Glutamatergic neuron (in vitro differentiated cells): Measurements from ENCODE around the gene ATP8B4. TPM values are rescaled to one million over a fixed set of nuclear protein-coding genes. Genes with fewer than 3 reads are reported as not detected.

Source experiments
- DNase-seq: peaks from one replicate; pipeline ENCODE4 v3.0.0; 2022
- H3K27ac Mint-ChIP-seq: one replicate; pipeline ENCODE4 v1.8.0; 2020; ENCODE audit warnings: mild to moderate bottlenecking, mixed read lengths, inconsistent platforms; ENCODE audit not compliant: unreplicated experiment
- H3K27me3 Mint-ChIP-seq: one replicate; pipeline ENCODE4 v1.8.0; 2020; ENCODE audit warnings: mild to moderate bottlenecking, moderate library complexity, mixed read lengths, inconsistent platforms; ENCODE audit not compliant: unreplicated experiment
- H3K36me3 Mint-ChIP-seq: one replicate; pipeline ENCODE4 v1.8.0; 2020; ENCODE audit warnings: mild to moderate bottlenecking, mixed read lengths, inconsistent platforms; ENCODE audit not compliant: unreplicated experiment
- H3K4me1 Mint-ChIP-seq: one replicate; pipeline ENCODE4 v1.8.0; 2020; ENCODE audit warnings: mild to moderate bottlenecking, low read depth, mixed read lengths, inconsistent platforms; ENCODE audit not compliant: unreplicated experiment
- H3K4me3 Mint-ChIP-seq: one replicate; pipeline ENCODE4 v1.8.0; 2020; ENCODE audit warnings: mild to moderate bottlenecking, mixed read lengths, inconsistent platforms; ENCODE audit not compliant: unreplicated experiment
- H3K9me3 Mint-ChIP-seq: one replicate; pipeline ENCODE4 v1.8.0; 2020; ENCODE audit warnings: mild to moderate bottlenecking, moderate library complexity, mixed read lengths, inconsistent platforms; ENCODE audit not compliant: unreplicated experiment
- total RNA-seq: library from RNA; stranded (reverse); fragmentation: NEBNext Ultra II Directional; extraction: Animal tissue kit (Norgen Biotek cat#: 25700); gene quantifications from one replicate; pipeline ENCODE4 v1.2.1, GENCODE V29; 2021; ENCODE audit not compliant: unreplicated experiment
- TF ChIP-seq, protein P1 (sequence below): fragments of 200-600 bp; sonication (generic); IDR thresholded peaks from one replicate; pipeline ENCODE4 v1.5.0; 2021; ENCODE audit not compliant: partially characterized antibody, unreplicated experiment

The ATP8B4 gene
- total RNA-seq, 1 donor from 2014 or later: not detected

- Mint-ChIP-seq H3K4me3 (no peak overlapping the region), H3K36me3 (no peaks in the 10 kb centered on the region), H3K27ac (no peak overlapping the region), H3K9me3 (no peaks in the 10 kb centered on the region), H3K27me3 (no peaks in the 10 kb centered on the region), H3K4me1 (no peaks in the 10 kb centered on the region)
- TF ChIP-seq, protein P1, sequence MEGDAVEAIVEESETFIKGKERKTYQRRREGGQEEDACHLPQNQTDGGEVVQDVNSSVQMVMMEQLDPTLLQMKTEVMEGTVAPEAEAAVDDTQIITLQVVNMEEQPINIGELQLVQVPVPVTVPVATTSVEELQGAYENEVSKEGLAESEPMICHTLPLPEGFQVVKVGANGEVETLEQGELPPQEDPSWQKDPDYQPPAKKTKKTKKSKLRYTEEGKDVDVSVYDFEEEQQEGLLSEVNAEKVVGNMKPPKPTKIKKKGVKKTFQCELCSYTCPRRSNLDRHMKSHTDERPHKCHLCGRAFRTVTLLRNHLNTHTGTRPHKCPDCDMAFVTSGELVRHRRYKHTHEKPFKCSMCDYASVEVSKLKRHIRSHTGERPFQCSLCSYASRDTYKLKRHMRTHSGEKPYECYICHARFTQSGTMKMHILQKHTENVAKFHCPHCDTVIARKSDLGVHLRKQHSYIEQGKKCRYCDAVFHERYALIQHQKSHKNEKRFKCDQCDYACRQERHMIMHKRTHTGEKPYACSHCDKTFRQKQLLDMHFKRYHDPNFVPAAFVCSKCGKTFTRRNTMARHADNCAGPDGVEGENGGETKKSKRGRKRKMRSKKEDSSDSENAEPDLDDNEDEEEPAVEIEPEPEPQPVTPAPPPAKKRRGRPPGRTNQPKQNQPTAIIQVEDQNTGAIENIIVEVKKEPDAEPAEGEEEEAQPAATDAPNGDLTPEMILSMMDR: no peak
- no peak for DNase-seq
Measured at GRCh38 chr15:49895347-49896223, 223.4 kb downstream of the ATP8B4 start.

DNA sequence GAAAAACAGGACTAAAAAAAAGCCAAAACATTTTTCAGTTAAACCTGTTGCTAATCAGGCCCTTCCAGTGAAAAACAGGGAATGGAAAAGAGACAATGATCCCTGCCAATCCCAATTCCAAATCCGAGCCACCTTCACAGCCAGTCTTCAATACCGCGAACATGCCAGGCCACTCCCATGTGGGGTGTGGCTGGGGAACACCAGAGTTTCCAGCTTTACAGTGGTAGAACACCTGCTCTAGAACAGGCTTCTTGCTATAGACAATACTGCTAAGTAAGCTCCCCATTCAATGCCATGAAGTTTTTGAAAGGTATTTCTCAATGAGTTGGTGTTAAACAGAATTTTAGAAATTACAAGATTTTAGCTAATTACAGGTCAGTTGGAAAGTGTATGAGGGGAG is 228.3 kb downstream of the ATP8B4 start:
- DNase-seq: no peak
- Mint-ChIP-seq H3K36me3 (no peaks in the 10 kb centered on the region), H3K27ac (no peak overlapping the region), H3K4me3 (no peak overlapping the region), H3K27me3 (no peaks in the 10 kb centered on the region), H3K9me3 (no peaks in the 10 kb centered on the region), H3K4me1 (no peaks in the 10 kb centered on the region)
- TF ChIP-seq, protein P1: no peak

DNA sequence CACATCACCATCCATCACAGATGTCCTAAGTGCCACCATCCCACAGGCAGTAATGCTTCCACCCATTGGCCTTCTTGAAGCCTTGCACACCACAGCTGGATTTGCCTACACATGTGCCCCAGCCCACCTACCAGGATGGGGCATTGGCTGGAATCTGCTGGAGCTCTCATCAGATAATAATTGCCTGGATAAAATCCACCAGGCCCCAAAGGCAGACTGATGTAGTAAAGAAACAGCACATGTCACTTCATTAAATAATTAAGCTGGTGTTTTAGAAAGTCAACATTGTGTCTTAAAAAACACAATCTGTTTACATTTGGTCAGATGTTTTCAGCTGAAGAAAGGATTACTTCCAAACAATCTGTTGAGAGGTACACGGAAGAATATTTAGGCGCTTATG is 229.5 kb downstream of the ATP8B4 start:
- Mint-ChIP-seq H3K27me3 (no peaks in the 10 kb centered on the region), H3K4me1 (no peaks in the 10 kb centered on the region), H3K27ac (no peak overlapping the region), H3K4me3 (no peak overlapping the region), H3K9me3 (peaks cover 4% of the 10 kb centered on the region), H3K36me3 (no peaks in the 10 kb centered on the region)
- DNase-seq: no peak
- TF ChIP-seq, protein P1: no peak

GRCh38 chr15:49888734-49889133 is 230.3 kb downstream of the ATP8B4 start:
- Mint-ChIP-seq H3K27ac (no peak overlapping the region), H3K9me3 (peaks cover 4% of the 10 kb centered on the region), H3K27me3 (no peaks in the 10 kb centered on the region), H3K4me3 (no peak overlapping the region), H3K36me3 (no peaks in the 10 kb centered on the region), H3K4me1 (no peaks in the 10 kb centered on the region)
- TF ChIP-seq, protein P1: no peak
- DNase-seq: no peak

DNA sequence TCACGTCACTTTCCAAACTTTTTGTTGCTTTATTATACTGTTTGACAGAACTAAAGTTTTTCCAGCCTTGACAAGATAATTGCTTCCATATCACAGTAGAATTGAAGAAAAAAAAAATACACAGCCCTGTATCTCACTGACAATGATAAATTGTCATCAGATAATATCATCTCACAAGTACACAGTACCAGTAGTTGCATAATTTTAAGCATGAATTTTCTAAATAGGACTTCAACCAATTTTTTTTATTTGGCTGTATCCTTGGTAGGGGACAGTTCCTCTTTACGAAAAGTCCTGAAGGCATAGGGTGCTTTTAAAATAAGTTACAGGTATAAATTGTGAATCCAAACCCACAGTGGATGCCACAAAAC is 230.7 kb downstream of the ATP8B4 start:
- no peak overlapping the region for H3K27ac Mint-ChIP-seq
- H3K9me3 Mint-ChIP-seq: peaks cover 4% of the 10 kb centered on the region
- no peaks in the 10 kb centered on the region for H3K36me3 Mint-ChIP-seq
- H3K27me3 Mint-ChIP-seq: no peaks in the 10 kb centered on the region
- no peak for DNase-seq
- H3K4me3 Mint-ChIP-seq: no peak overlapping the region
- no peaks in the 10 kb centered on the region for H3K4me1 Mint-ChIP-seq
- TF ChIP-seq, protein P1: no peak
